ENCODE measurements around the gene OPRD1. TPM values are rescaled to one million over a fixed set of nuclear protein-coding genes. Genes with fewer than 3 reads are reported as not detected.

OPRD1 gene
- total RNA-seq, 1 donor from 2014 or later = 0.27 TPM

GRCh38 chr1:28775121-28775942, 36.6 kb upstream of the OPRD1 start:
- H3K36me3 Mint-ChIP-seq (ENCODE audit: unreplicated experiment) = peaks cover 13% of the 10 kb centered on the region
- no peak for DNase-seq (ENCODE audit: extremely low spot score, unreplicated experiment)
- H3K4me3 Mint-ChIP-seq (ENCODE audit: unreplicated experiment) = no peak overlapping the region
- H3K9me3 Mint-ChIP-seq (ENCODE audit: unreplicated experiment) = no peaks in the 10 kb centered on the region
- H3K27me3 Mint-ChIP-seq (ENCODE audit: unreplicated experiment) = no peaks in the 10 kb centered on the region
- no peak overlapping the region for H3K27ac Mint-ChIP-seq (ENCODE audit: unreplicated experiment)
- no peaks in the 10 kb centered on the region for H3K4me1 Mint-ChIP-seq (ENCODE audit: unreplicated experiment)
- TF ChIP-seq CTCF (IDR thresholded peaks at IDR 0.05) = no peak

- H3K4me3 Mint-ChIP-seq (ENCODE audit: unreplicated experiment) = no peak overlapping the region
- TF ChIP-seq CTCF (IDR thresholded peaks at IDR 0.05) = no peak
- H3K9me3 Mint-ChIP-seq (ENCODE audit: unreplicated experiment) = no peaks in the 10 kb centered on the region
- no peaks in the 10 kb centered on the region for H3K4me1 Mint-ChIP-seq (ENCODE audit: unreplicated experiment)
- no peak for DNase-seq (ENCODE audit: extremely low spot score, unreplicated experiment)
- H3K36me3 Mint-ChIP-seq (ENCODE audit: unreplicated experiment) = peaks cover 12% of the 10 kb centered on the region
- no peak overlapping the region for H3K27ac Mint-ChIP-seq (ENCODE audit: unreplicated experiment)
- no peaks in the 10 kb centered on the region for H3K27me3 Mint-ChIP-seq (ENCODE audit: unreplicated experiment)
These were observed 35.6 kb upstream of the OPRD1 start for GRCh38 chr1:28776341-28776740.

GRCh38 chr1:28778021-28778420, 33.9 kb upstream of the OPRD1 start:
- Mint-ChIP-seq H3K9me3 (ENCODE audit: unreplicated experiment) (no peaks in the 10 kb centered on the region), H3K36me3 (ENCODE audit: unreplicated experiment) (peaks cover 6% of the 10 kb centered on the region), H3K4me3 (ENCODE audit: unreplicated experiment) (no peak overlapping the region), H3K4me1 (ENCODE audit: unreplicated experiment) (peaks cover 10% of the 10 kb centered on the region), H3K27me3 (ENCODE audit: unreplicated experiment) (no peaks in the 10 kb centered on the region), H3K27ac (ENCODE audit: unreplicated experiment) (no peak overlapping the region)
- DNase-seq (ENCODE audit: extremely low spot score, unreplicated experiment) = no peak
- no peak for TF ChIP-seq CTCF (IDR thresholded peaks at IDR 0.05)

- H3K4me1 Mint-ChIP-seq (ENCODE audit: unreplicated experiment) = peaks cover 10% of the 10 kb centered on the region
- H3K36me3 Mint-ChIP-seq (ENCODE audit: unreplicated experiment) = peaks cover 4% of the 10 kb centered on the region
- H3K27me3 Mint-ChIP-seq (ENCODE audit: unreplicated experiment) = no peaks in the 10 kb centered on the region
- no peak for DNase-seq (ENCODE audit: extremely low spot score, unreplicated experiment)
- no peak overlapping the region for H3K27ac Mint-ChIP-seq (ENCODE audit: unreplicated experiment)
- no peak for TF ChIP-seq CTCF (IDR thresholded peaks at IDR 0.05)
- no peaks in the 10 kb centered on the region for H3K9me3 Mint-ChIP-seq (ENCODE audit: unreplicated experiment)
- H3K4me3 Mint-ChIP-seq (ENCODE audit: unreplicated experiment) = no peak overlapping the region
These were observed 32.1 kb upstream of the OPRD1 start for GRCh38 chr1:28779751-28780408.

GRCh38 chr1:28781305-28781704, 30.7 kb upstream of the OPRD1 start:
- Mint-ChIP-seq H3K36me3 (ENCODE audit: unreplicated experiment) (no peaks in the 10 kb centered on the region), H3K4me1 (ENCODE audit: unreplicated experiment) (peaks cover 14% of the 10 kb centered on the region), H3K27me3 (ENCODE audit: unreplicated experiment) (no peaks in the 10 kb centered on the region), H3K27ac (ENCODE audit: unreplicated experiment) (no peak overlapping the region), H3K4me3 (ENCODE audit: unreplicated experiment) (no peak overlapping the region), H3K9me3 (ENCODE audit: unreplicated experiment) (no peaks in the 10 kb centered on the region)
- no peak for TF ChIP-seq CTCF (IDR thresholded peaks at IDR 0.05)
- DNase-seq (ENCODE audit: extremely low spot score, unreplicated experiment) = no peak

Data from osteocyte (in vitro differentiated cells).